ENCODE measurements around the gene ANKRD23.
A peak's percentile ranks its signal among the peaks of the same experiment; 100 is the strongest.

Gene ANKRD23

DNA sequence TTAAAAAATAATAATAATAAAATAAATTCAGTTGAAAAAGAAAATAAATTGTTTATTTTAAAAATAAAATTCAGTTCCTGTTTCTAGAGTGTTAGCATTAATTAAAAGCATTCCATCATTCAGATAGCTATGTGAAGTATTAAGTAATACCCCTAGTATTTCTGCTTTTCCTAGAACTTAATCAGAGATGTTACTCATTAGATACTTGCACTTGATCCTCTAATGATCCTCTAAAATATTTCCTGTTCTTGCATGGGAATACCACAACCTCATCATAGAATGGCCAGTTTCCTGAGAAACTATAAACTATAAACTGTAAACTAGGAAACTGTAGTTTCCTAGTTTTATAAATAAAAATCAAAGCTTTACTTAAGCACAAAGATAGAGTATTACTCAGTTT lies 38.8 kb downstream of the ANKRD23 start:
- peaks cover 41% of the 10 kb centered on the region for H3K36me3 ChIP-seq (ENCODE audit: insufficient read depth, insufficient read length, low read length)
- H3K4me3 ChIP-seq (ENCODE audit: insufficient read length, low read depth), result no peak overlapping the region
- no peaks in the 10 kb centered on the region for H3K9me3 ChIP-seq (ENCODE audit: insufficient read depth, low read length)
- no peak overlapping the region for H3K9ac ChIP-seq (ENCODE audit: insufficient read length, low read depth)
- peaks cover 4% of the 10 kb centered on the region for H3K4me1 ChIP-seq (ENCODE audit: insufficient read depth, insufficient read length)
- no peaks in the 10 kb centered on the region for H3K27me3 ChIP-seq (ENCODE audit: insufficient read depth, insufficient read length)
- TF ChIP-seq ZNF274 (IDR thresholded peaks at IDR 0.05; ENCODE audit: low read depth, low read length) (no peak), SUZ12 (IDR thresholded peaks at IDR 0.05; ENCODE audit: extremely low read depth, insufficient read depth, insufficient read length) (no peak), YY1 (IDR thresholded peaks at IDR 0.05; ENCODE audit: insufficient read depth, insufficient read length) (no peak)
- no peak for DNase-seq (ENCODE audit: low read depth, low spot score)

DNA sequence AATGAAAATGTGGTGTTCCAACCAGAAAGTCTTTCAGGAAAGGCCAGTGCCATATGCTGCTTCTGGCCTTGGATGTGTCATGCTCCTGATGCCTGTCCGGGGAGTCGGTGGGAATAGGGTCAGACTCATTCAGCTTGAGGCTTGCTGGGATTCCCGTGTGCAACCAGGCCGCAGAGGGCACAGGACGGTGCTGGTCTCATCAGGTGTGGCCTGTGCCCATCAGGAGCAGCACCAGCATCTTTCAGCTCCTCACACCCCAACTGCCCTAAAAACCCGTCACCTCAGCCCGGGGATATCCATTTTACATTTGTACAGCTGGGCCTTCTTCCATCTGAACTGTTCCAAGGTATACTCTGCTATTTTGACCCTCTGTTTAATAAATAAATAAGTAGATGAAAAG lies 41.1 kb downstream of the ANKRD23 start:
- H3K4me1 ChIP-seq (ENCODE audit: insufficient read depth, insufficient read length), result peaks cover 4% of the 10 kb centered on the region
- H3K27me3 ChIP-seq (ENCODE audit: insufficient read depth, insufficient read length), result no peaks in the 10 kb centered on the region
- no peak overlapping the region for H3K9ac ChIP-seq (ENCODE audit: insufficient read length, low read depth)
- H3K36me3 ChIP-seq (ENCODE audit: insufficient read depth, insufficient read length, low read length), result peaks cover 31% of the 10 kb centered on the region
- H3K4me3 ChIP-seq (ENCODE audit: insufficient read length, low read depth), result no peak overlapping the region
- no peak for DNase-seq (ENCODE audit: low read depth, low spot score)
- TF ChIP-seq YY1 (IDR thresholded peaks at IDR 0.05; ENCODE audit: insufficient read depth, insufficient read length) (no peak), ZNF274 (IDR thresholded peaks at IDR 0.05; ENCODE audit: low read depth, low read length) (no peak), SUZ12 (IDR thresholded peaks at IDR 0.05; ENCODE audit: extremely low read depth, insufficient read depth, insufficient read length) (no peak)
- no peaks in the 10 kb centered on the region for H3K9me3 ChIP-seq (ENCODE audit: insufficient read depth, low read length)

- H3K4me1 ChIP-seq (ENCODE audit: insufficient read depth, insufficient read length), result peaks cover 4% of the 10 kb centered on the region
- no peak overlapping the region for H3K4me3 ChIP-seq (ENCODE audit: insufficient read length, low read depth)
- peaks cover 31% of the 10 kb centered on the region for H3K36me3 ChIP-seq (ENCODE audit: insufficient read depth, insufficient read length, low read length)
- DNase-seq (ENCODE audit: low read depth, low spot score), result no peak
- no peaks in the 10 kb centered on the region for H3K9me3 ChIP-seq (ENCODE audit: insufficient read depth, low read length)
- no peak for TF ChIP-seq YY1 (IDR thresholded peaks at IDR 0.05; ENCODE audit: insufficient read depth, insufficient read length)
- no peak for TF ChIP-seq SUZ12 (IDR thresholded peaks at IDR 0.05; ENCODE audit: extremely low read depth, insufficient read depth, insufficient read length)
- TF ChIP-seq ZNF274 (IDR thresholded peaks at IDR 0.05; ENCODE audit: low read depth, low read length), result no peak
- no peaks in the 10 kb centered on the region for H3K27me3 ChIP-seq (ENCODE audit: insufficient read depth, insufficient read length)
- H3K9ac ChIP-seq (ENCODE audit: insufficient read length, low read depth), result peak overlapping the region; percentile 24
Measured at GRCh38 chr2:96801786-96802595, 41.8 kb downstream of the ANKRD23 start.

DNA sequence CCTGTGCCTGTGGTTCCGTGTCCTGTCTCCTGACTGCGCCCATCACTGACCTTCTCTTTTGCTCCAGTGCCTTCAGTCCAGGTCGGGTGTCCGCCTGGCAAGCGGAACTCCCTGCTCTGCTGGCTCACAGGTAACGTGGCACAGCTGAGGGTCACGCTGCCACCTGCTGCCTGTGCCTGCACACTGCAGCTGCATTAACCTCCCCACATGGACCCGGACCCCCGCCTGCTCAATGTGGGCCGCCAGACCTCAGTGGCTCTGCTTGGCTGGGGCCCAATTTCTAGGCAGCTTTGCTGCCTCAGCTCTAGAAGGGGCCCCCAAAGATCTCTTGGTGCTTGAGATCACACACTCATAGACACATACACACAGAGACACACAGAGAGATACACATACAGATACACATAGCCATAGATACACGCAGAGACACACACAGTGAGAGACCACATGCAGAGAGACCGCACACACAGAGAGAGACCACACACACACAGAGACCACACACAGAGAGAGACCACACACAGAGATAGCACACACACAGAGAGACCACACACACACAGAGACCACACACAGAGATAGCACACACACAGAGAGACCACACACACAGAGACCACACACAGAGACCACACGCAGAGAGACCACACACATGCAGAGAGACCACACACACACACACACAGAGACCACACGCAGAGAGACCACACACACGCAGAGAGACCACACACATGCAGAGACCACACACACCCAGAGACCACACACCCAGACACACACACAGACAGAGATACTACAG lies 42.6 kb downstream of the ANKRD23 start:
- Histone ChIP-seq H3K9ac (ENCODE audit: insufficient read length, low read depth) (peak overlapping the region; percentile 63), H3K36me3 (ENCODE audit: insufficient read depth, insufficient read length, low read length) (peaks cover 31% of the 10 kb centered on the region), H3K4me3 (ENCODE audit: insufficient read length, low read depth) (no peak overlapping the region), H3K27me3 (ENCODE audit: insufficient read depth, insufficient read length) (no peaks in the 10 kb centered on the region), H3K9me3 (ENCODE audit: insufficient read depth, low read length) (no peaks in the 10 kb centered on the region), H3K4me1 (ENCODE audit: insufficient read depth, insufficient read length) (peaks cover 4% of the 10 kb centered on the region)
- TF ChIP-seq YY1 (IDR thresholded peaks at IDR 0.05; ENCODE audit: insufficient read depth, insufficient read length) (no peak), SUZ12 (IDR thresholded peaks at IDR 0.05; ENCODE audit: extremely low read depth, insufficient read depth, insufficient read length) (no peak), ZNF274 (IDR thresholded peaks at IDR 0.05; ENCODE audit: low read depth, low read length) (no peak)
- DNase-seq (ENCODE audit: low read depth, low spot score), result peak; percentile 39

GRCh38 chr2:96800061-96801004 lies 43.5 kb downstream of the ANKRD23 start:
- TF ChIP-seq YY1 (IDR thresholded peaks at IDR 0.05; ENCODE audit: insufficient read depth, insufficient read length), result no peak
- TF ChIP-seq SUZ12 (IDR thresholded peaks at IDR 0.05; ENCODE audit: extremely low read depth, insufficient read depth, insufficient read length), result no peak
- no peak for TF ChIP-seq ZNF274 (IDR thresholded peaks at IDR 0.05; ENCODE audit: low read depth, low read length)
- no peak for DNase-seq (ENCODE audit: low read depth, low spot score)
- peaks cover 31% of the 10 kb centered on the region for H3K36me3 ChIP-seq (ENCODE audit: insufficient read depth, insufficient read length, low read length)

GRCh38 chr2:96799623-96799935 lies 44.2 kb downstream of the ANKRD23 start:
- Histone ChIP-seq H3K4me1 (ENCODE audit: insufficient read depth, insufficient read length) (peaks cover 4% of the 10 kb centered on the region), H3K36me3 (ENCODE audit: insufficient read depth, insufficient read length, low read length) (peaks cover 31% of the 10 kb centered on the region), H3K27me3 (ENCODE audit: insufficient read depth, insufficient read length) (no peaks in the 10 kb centered on the region), H3K9me3 (ENCODE audit: insufficient read depth, low read length) (no peaks in the 10 kb centered on the region), H3K4me3 (ENCODE audit: insufficient read length, low read depth) (no peak overlapping the region), H3K9ac (ENCODE audit: insufficient read length, low read depth) (no peak overlapping the region)
- TF ChIP-seq ZNF274 (IDR thresholded peaks at IDR 0.05; ENCODE audit: low read depth, low read length), result no peak
- no peak for TF ChIP-seq YY1 (IDR thresholded peaks at IDR 0.05; ENCODE audit: insufficient read depth, insufficient read length)
- no peak for TF ChIP-seq SUZ12 (IDR thresholded peaks at IDR 0.05; ENCODE audit: extremely low read depth, insufficient read depth, insufficient read length)
- no peak for DNase-seq (ENCODE audit: low read depth, low spot score)

More at GRCh38 chr2:96800061-96801004, 43.5 kb downstream of the ANKRD23 start:
- Histone ChIP-seq H3K4me3 (ENCODE audit: insufficient read length, low read depth) (no peak overlapping the region), H3K9me3 (ENCODE audit: insufficient read depth, low read length) (no peaks in the 10 kb centered on the region), H3K4me1 (ENCODE audit: insufficient read depth, insufficient read length) (peaks cover 4% of the 10 kb centered on the region), H3K27me3 (ENCODE audit: insufficient read depth, insufficient read length) (no peaks in the 10 kb centered on the region), H3K9ac (ENCODE audit: insufficient read length, low read depth) (peak overlapping the region; percentile 63)

Measured in NT2/D1 (cell line).